ENCODE data around the gene RAB5B. TPM values are rescaled to one million over a fixed set of nuclear protein-coding genes. Genes with fewer than 3 reads are reported as not detected.

Gene RAB5B
- total RNA-seq, 1 experiment from 2014 or later: 48.4 TPM

DNA sequence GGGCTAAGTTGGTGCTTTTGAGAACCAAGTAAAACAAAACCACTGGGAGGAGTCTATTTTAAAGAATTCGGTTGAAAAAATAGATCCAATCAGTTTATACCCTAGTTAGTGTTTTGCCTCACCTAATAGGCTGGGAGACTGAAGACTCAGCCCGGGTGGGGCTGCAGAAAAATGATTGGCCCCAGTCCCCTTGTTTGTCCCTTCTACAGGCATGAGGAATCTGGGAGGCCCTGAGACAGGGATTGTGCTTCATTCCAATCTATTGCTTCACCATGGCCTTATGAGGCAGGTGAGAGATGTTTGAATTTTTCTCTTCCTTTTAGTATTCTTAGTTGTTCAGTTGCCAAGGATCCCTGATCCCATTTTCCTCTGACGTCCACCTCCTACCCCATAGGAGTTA is 1.8 kb upstream of the RAB5B start:
- Histone ChIP-seq H3K4ac (ENCODE audit: low read depth, low read length) (no peak overlapping the region), H3K23me2 (ENCODE audit: insufficient read length, low read depth, low read length, poor library complexity, severe bottlenecking) (peaks cover 13% of the 10 kb centered on the region), H3K56ac (ENCODE audit: insufficient read length, low read depth, low read length) (no peak overlapping the region), H3K4me2 (ENCODE audit: insufficient read depth, insufficient read length, low read length) (no peak overlapping the region), H4K8ac (replicated peaks; ENCODE audit: insufficient read length, low read depth, low read length) (no peak overlapping the region), H3T11ph (ENCODE audit: low read length) (no peak overlapping the region), H2BK12ac (ENCODE audit: insufficient read length, low read depth, low read length) (no peak overlapping the region), H3K27ac (ENCODE audit: insufficient read length, low read depth, low read length) (no peak overlapping the region), H4K91ac (ENCODE audit: insufficient read length, low read depth, low read length) (no peak overlapping the region), H2AFZ (ENCODE audit: low read length) (no peak overlapping the region), H2BK20ac (ENCODE audit: low read depth, low read length, poor library complexity, severe bottlenecking) (no peak overlapping the region), H3K4me1 (ENCODE audit: insufficient read depth, low read length) (peaks cover 3% of the 10 kb centered on the region; the same call in 1 of the 2 replicates), H3K14ac (ENCODE audit: insufficient read depth, low read length) (no peak overlapping the region), H2BK15ac (ENCODE audit: low read depth, low read length) (no peak overlapping the region), H2AK5ac (ENCODE audit: insufficient read length, low read length) (no peak overlapping the region), H3K23ac (ENCODE audit: insufficient read length, low read depth, low read length) (no peak overlapping the region), H3K18ac (ENCODE audit: insufficient read length, low read depth, low read length) (no peak overlapping the region), H2BK120ac (ENCODE audit: low read depth, low read length, poor library complexity, severe bottlenecking) (no peak overlapping the region), H3K9ac (ENCODE audit: extremely low read depth, insufficient read length, low read length) (no peak overlapping the region), H3K79me1 (ENCODE audit: insufficient read depth, low read depth, low read length, poor library complexity, severe bottlenecking) (peaks cover under 1% of the 10 kb centered on the region), H3K9me3 (ENCODE audit: control insufficient read depth, low read depth, low read length) (no peaks in the 10 kb centered on the region), H3K27me3 (ENCODE audit: insufficient read depth, low read length) (no peaks in the 10 kb centered on the region), H4K5ac (ENCODE audit: insufficient read length, low read depth, low read length) (no peak overlapping the region), H3K79me2 (ENCODE audit: insufficient read depth, low read length) (peaks cover 9% of the 10 kb centered on the region; the same call in 1 of the 2 replicates), H2BK5ac (ENCODE audit: insufficient read length, low read length) (no peak overlapping the region), H4K20me1 (ENCODE audit: control insufficient read depth, insufficient read depth, insufficient read length) (no peaks in the 10 kb centered on the region)
- H3K36me3 Mint-ChIP-seq (ENCODE audit: insufficient read depth in 1 of 3, low read depth in 3 of 3): peaks cover 16 to 50% (median 44%) of the 10 kb centered on the region in 3 experiments; a peak in 6 of 7 replicates
- H3K9me3 Mint-ChIP-seq: no peaks in the 10 kb centered on the region
- no peaks in the 10 kb centered on the region for H3K27me3 Mint-ChIP-seq (ENCODE audit: low read depth)
- H3K4me1 Mint-ChIP-seq: peaks cover 14 to 18% of the 10 kb centered on the region in 2 experiments
- TF ChIP-seq, protein P1, sequence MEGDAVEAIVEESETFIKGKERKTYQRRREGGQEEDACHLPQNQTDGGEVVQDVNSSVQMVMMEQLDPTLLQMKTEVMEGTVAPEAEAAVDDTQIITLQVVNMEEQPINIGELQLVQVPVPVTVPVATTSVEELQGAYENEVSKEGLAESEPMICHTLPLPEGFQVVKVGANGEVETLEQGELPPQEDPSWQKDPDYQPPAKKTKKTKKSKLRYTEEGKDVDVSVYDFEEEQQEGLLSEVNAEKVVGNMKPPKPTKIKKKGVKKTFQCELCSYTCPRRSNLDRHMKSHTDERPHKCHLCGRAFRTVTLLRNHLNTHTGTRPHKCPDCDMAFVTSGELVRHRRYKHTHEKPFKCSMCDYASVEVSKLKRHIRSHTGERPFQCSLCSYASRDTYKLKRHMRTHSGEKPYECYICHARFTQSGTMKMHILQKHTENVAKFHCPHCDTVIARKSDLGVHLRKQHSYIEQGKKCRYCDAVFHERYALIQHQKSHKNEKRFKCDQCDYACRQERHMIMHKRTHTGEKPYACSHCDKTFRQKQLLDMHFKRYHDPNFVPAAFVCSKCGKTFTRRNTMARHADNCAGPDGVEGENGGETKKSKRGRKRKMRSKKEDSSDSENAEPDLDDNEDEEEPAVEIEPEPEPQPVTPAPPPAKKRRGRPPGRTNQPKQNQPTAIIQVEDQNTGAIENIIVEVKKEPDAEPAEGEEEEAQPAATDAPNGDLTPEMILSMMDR (conservative IDR thresholded peaks at IDR 0.05): no peak
- no CpG with 5 or more reads among the region's 3 CpGs for WGBS (ENCODE audit: extremely low coverage, insufficient read length, low lambda C conversion rate)
- H3K4me3 Mint-ChIP-seq: peak overlapping the region in 1 of 2 experiments; percentile 30; a peak in 2 of 5 replicates
- no peak for DNase-seq
- peak overlapping the region; percentile 19 to 80 (median 53); a peak in 3 of 7 replicates for H3K27ac Mint-ChIP-seq
